ENCODE data around the gene RFWD3. TPM values are rescaled to one million over a fixed set of nuclear protein-coding genes. Genes with fewer than 3 reads are reported as not detected.
A peak's percentile ranks its signal among the peaks of the same experiment; 100 is the strongest.

Gene RFWD3
- total and polyA plus RNA-seq, 2 of the 4 experiments (the other 2 are of a cell fraction): 16.7 to 27.6 TPM

DNA sequence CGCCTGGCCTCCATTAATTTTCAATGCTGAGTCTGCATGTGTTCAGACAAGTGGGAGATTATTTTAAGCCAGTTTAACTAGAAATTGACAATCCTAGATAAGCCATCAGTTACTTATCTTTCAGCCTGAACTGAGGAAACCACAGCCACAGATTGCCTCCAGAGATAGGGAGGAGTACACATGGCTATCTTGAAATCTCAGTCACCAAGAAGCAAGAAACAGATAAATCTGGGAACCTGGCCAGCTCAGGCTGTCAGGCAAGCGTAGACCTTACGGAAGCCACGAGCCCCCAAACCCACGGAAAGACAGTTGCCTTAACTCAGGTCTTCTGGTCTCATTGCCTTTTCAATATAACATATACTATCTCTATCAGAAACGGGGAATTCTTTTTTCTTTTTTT, 57.7 kb downstream of the RFWD3 start:
- dilution Hi-C loops (cut with HindIII; ENCODE audit: low sequenced_read_pairs, unreplicated experiment) (no loop called here), intact Hi-C loops (cut with micrococcal nuclease) (loop anchor here (5.0 kb wide), 1 partner anchor 127 kb away; no protein-coding TSS in a partner anchor), in situ Hi-C loops (cut with MboI; ENCODE audit: low sequenced_read_pairs) (no loop called here)
- TF ChIP-seq SMC3 (IDR thresholded peaks at IDR 0.05; ENCODE audit: low read depth, low read length) (no peak), CHD1 (IDR thresholded peaks at IDR 0.05; ENCODE audit: low read depth, low read length) (no peak), CEBPB (IDR thresholded peaks at IDR 0.05; ENCODE audit: low read depth, low read length) (no peak), RAD21 (IDR thresholded peaks at IDR 0.05; ENCODE audit: low read length) (no peak), FOS (IDR thresholded peaks at IDR 0.05; ENCODE audit: low read depth, low read length) (no peak), POLR2A (IDR thresholded peaks at IDR 0.05; ENCODE audit: low read depth, low read length) (no peak), RCOR1 (IDR thresholded peaks at IDR 0.05; ENCODE audit: insufficient replicate concordance, low read length) (no peak), RFX5 (IDR thresholded peaks at IDR 0.05; ENCODE audit: low read depth, low read length) (no peak), BHLHE40 (IDR thresholded peaks at IDR 0.05; ENCODE audit: low read depth, low read length) (no peak), NFE2L2 (IDR thresholded peaks at IDR 0.05; ENCODE audit: low read depth, low read length) (no peak), CTCF (conservative IDR thresholded peaks at IDR 0.05; ENCODE audit: low read depth, low read length) (no peak), MAZ (IDR thresholded peaks at IDR 0.05; ENCODE audit: borderline replicate concordance, low read depth, low read length) (no peak)
- TF ChIP-seq, protein P1, sequence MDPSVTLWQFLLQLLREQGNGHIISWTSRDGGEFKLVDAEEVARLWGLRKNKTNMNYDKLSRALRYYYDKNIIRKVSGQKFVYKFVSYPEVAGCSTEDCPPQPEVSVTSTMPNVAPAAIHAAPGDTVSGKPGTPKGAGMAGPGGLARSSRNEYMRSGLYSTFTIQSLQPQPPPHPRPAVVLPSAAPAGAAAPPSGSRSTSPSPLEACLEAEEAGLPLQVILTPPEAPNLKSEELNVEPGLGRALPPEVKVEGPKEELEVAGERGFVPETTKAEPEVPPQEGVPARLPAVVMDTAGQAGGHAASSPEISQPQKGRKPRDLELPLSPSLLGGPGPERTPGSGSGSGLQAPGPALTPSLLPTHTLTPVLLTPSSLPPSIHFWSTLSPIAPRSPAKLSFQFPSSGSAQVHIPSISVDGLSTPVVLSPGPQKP (IDR thresholded peaks at IDR 0.05; ENCODE audit: borderline replicate concordance, low read depth, low read length): no peak
- H3K9me1 ChIP-seq (ENCODE audit: insufficient read depth, low read length): peaks cover 9% of the 10 kb centered on the region
- H4K5ac ChIP-seq (ENCODE audit: low read depth, low read length): no peak overlapping the region
- no peak overlapping the region for H3K9ac ChIP-seq (ENCODE audit: low read depth, low read length)
- no peak overlapping the region for H3K14ac ChIP-seq (replicated peaks; ENCODE audit: low read depth, low read length)
- no peak overlapping the region for H2BK20ac ChIP-seq (ENCODE audit: low read depth, low read length)
- BruUV-seq (replicated peaks): no TSS peak
- no peak overlapping the region for H3K27ac ChIP-seq (ENCODE audit: insufficient read depth, low read length)
- H3K4me3 ChIP-seq (ENCODE audit: insufficient read depth, low read depth, low read length): no peak overlapping the region
- ATAC-seq (ENCODE audit: low read depth) (no peak), DNase-seq (no peak)
- H2AK9ac ChIP-seq (replicated peaks; ENCODE audit: low read depth, low read length, poor library complexity): peak overlapping the region; percentile 67
- no peak overlapping the region for H4K91ac ChIP-seq (ENCODE audit: insufficient read depth, low read depth, low read length)
- no peaks in the 10 kb centered on the region for H3K27me3 ChIP-seq (ENCODE audit: control insufficient read depth, insufficient read depth, low read length)
- H2AFZ ChIP-seq (replicated peaks; ENCODE audit: low read length, poor library complexity): no peak overlapping the region
- no peak overlapping the region for H3K56ac ChIP-seq (ENCODE audit: extremely low read depth, insufficient read depth, low read length)
- H3K4ac ChIP-seq (ENCODE audit: low read depth, low read length): no peak overlapping the region
- no peak overlapping the region for H2BK120ac ChIP-seq (ENCODE audit: low read depth, low read length)
- no peak overlapping the region for H2BK15ac ChIP-seq (ENCODE audit: low read depth, low read length)
- H3K4me1 ChIP-seq (ENCODE audit: control insufficient read depth, insufficient read depth, low read length): peaks cover 11% of the 10 kb centered on the region
- H3K36me3 ChIP-seq (ENCODE audit: control insufficient read depth, insufficient read depth, low read length): no peaks in the 10 kb centered on the region
- peaks cover 24% of the 10 kb centered on the region; the same call in 1 of the 2 replicates for H4K20me1 ChIP-seq (ENCODE audit: insufficient read depth, low read length)
- ChIA-PET CTCF (no interaction called here), POLR2A (ENCODE audit: unreplicated experiment) (no interaction called here)
- H2AK5ac ChIP-seq (ENCODE audit: low read depth, low read length): 0 out of 2 replicates have a peak overlapping the region, but pooled peaks have one; percentile 44
- H3K18ac ChIP-seq (ENCODE audit: low read depth, low read length): no peak overlapping the region
- H3K23ac ChIP-seq (ENCODE audit: low read depth, low read length): no peak overlapping the region
- peaks cover 0 to 29% of the 10 kb centered on the region in 2 experiments; a peak in 3 of 4 replicates for H3K79me1 ChIP-seq (ENCODE audit: low read depth in 1 of 2, low read length in 2 of 2)
- H3K4me2 ChIP-seq (ENCODE audit: low read depth, low read length): no peak overlapping the region
- H2BK5ac ChIP-seq (ENCODE audit: low read depth, low read length, poor library complexity, severe bottlenecking): no peak overlapping the region
- 100% methylated on average over 1 of the region's 6 CpGs; no CpG with 5 or more reads in 1 of the 2 experiments for WGBS, 2 experiments (ENCODE audit: extremely low coverage in 2 of 2, insufficient read length in 1 of 2)
- no peaks in the 10 kb centered on the region for H3K9me3 ChIP-seq (ENCODE audit: control insufficient read depth, insufficient read depth, low read length)
- no peak overlapping the region for H4K8ac ChIP-seq (ENCODE audit: low read depth in 2 of 2, low read length in 2 of 2)

All from IMR-90 (cell line).